Urothelium cell line (cell line): Measurements from ENCODE around the gene CXCL3.
A peak's percentile ranks its signal among the peaks of the same experiment; 100 is the strongest.

Experiments used
- DNase-seq: peaks from one replicate; pipeline ENCODE4 v3.0.0; 2011; ENCODE audit warnings: low spot score, mixed read lengths
- FAIRE-seq: peaks from 2 replicates; lab custom pipeline; 2011; peaks lifted over from hg19 to GRCh38; lab: Jason Lieb, UNC

The CXCL3 gene

DNA sequence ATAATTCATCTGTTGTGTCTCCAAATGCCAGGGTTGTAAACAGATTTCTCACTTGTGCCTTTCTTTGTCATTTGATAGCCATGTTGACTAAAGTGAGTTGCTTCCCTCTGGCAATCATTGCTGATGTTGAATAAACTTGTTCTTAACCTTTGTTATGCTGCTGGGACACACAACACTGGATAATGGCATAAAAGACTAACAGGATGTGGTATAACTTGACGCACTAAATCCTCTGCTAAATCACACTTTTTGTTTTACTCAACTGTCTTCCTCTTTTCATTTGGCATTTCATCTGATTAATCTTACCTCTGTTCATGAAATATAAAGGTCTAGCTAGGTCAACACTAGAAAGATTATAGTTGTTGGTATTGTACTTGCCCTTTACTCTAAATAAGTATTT lies 22.4 kb downstream of the CXCL3 start:
- FAIRE-seq (no peak), DNase-seq (no peak)

DNA sequence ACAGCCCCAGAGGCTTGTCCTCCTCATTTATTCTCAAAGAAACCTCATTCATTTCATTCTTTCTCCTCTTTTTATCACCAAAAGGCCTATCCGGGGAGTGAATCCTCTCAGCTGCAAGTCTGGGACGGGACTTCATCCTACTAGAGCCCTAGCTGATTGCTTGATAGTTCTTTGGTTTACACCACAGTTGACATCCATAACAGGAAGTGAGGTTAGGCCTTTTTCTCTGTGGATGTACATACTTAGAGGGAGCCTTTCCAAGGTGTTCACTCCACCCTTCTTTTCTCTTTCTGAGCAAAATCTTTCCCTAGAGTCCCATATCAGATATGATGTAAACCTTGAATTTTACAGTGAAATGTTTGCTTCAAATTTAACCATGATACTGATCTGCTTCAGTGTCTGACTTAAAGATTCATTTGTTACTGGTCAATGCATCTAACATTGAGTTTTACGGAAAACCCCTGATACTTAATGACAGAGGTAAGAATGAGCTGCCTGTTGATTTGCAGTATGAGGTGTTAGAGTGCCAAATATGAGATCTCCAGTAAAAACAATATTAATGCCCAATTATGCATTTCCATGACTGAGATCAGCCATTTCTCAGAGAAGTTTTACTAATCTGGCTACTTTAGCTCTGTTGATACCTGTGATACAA lies 23.2 kb downstream of the CXCL3 start:
- DNase-seq (no peak), FAIRE-seq (no peak)

DNA sequence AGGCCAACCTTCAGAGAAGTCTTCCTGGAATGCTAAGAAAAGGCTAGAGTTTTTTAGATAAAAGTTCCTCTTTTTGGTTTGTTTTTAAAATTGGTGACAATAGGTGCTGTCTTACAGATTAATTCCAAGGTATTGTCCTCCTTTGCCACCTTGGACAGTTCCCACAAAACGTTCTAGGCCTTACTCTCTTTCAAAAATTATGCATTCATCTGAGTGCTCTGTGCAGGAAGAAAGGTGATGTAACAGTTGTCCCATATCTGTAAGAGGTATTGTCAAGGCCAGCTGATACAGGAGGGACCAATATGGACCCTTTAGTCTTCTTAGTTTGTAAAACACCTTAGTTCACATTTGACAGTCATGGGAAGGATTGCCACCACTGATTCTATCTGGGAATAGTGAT lies 24.2 kb downstream of the CXCL3 start:
- FAIRE-seq, result no peak
- DNase-seq, result no peak

DNA sequence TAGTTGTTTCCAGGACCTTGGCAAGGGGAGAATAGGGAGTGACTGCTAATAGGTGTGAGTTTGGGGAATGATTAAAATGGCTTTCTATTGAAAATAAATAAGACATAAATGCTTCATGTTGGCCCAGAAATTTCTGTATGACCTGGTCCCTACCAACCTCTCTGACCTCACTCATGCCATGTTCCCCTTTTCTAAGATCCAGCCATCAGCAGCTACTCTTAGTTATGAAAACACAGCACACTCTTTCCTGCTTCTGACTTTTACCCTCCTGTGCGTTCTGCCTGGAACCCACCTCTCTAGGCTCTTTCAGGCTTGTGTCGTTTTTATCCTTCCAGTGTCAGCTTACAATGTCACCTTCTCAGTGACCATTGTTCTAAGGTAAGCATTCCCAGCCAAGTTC lies 25.2 kb downstream of the CXCL3 start:
- FAIRE-seq (no peak), DNase-seq (no peak)

DNA sequence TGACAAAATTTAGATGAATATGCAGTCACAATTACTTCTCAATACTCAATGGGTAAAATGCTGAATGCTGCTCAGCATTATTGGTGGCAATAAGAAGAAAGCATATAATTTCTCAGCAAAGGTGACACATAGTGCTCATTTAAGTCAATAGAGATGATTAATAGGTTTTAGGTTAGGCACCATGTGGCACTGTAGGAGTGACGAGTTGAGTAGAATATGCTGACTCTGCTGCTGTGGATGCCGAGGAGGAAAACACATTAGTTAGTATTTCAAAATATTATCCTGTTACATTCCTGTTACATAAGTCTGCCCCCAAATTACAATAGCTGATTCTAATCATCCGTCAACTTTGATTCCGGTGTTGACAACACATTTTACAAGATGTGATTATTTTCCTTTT lies 26.4 kb downstream of the CXCL3 start:
- FAIRE-seq, result no peak
- DNase-seq, result no peak

DNA sequence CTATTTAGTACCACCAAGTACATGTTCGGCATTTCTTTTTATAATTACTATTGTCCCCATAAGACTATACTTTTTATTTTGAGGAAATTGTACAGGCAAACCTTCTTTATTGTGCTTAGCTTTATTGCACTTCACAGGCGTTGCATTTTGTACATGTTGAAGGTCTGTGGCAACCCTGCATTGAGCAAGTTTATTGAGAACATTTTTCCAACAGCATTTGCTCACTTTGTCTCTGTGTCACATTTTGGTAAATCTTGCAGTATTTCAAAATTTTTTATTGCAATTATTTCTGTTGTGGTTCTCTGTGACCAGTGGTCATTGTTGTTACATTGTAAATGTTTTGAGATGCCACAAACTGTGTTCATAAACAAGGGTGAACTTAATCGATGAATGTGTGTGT lies 29.2 kb downstream of the CXCL3 start:
- DNase-seq (no peak), FAIRE-seq (no peak)

DNA sequence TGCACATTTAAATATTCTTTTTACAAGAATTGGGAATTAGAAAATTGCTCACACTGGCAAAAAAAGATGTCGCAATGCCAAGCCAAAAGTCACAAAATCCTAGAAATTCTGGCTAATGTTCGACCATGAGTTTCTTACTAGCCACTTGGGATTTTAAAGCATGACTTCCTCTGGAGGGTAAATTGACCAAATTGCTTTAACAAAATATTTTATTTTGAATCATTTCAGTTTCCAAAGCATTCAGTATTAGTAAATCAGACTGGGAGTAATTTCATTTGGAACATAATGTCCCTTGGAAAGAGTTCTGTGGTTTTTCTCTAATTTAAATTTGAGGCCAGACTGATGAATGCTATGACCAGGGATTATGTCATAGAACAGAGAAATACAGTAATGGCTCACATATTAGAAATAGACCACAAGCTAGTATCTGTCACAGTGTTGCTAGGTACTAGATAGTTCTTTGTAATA lies 32.4 kb downstream of the CXCL3 start:
- peak; percentile 13 for DNase-seq
- no peak for FAIRE-seq

DNA sequence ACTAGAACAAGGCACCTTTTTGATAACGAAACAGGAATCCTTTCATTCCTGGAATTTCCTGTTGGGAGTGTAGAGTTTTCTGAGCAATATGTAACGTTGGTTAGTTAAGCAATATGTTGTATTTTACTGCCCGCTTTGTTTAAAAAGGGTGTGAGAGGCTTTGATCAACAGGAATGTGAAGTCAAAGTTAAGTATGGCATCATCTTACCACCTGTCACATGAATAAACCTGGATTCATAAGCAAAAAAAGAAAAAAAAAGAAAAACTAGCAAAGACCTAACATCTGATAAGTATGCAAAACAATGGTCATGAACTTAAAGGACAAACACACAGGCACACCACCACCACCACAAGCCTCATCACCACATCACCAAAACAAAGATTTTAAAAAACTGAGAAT lies 33.0 kb downstream of the CXCL3 start:
- DNase-seq (peak; percentile 14), FAIRE-seq (peak; percentile 37)

DNA sequence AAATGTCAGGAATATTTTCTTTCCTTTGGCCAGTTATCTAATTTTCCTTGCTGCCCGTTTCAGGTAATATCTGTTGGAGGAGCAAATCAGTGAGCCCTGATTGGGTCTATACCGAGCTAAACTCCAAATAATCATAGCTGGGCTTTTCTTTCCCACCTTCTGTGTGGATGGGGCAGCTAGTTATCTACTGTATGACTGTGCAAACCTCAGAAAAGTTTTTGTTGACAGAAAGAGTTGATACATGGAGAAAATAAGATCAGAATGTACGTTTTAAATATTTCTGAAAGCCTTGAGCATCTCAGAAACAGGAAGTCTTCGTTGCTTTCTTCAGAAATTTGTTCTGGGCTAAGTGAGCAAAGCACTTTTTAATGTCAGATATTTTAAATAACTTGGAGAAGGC lies 33.8 kb downstream of the CXCL3 start:
- DNase-seq, result no peak
- no peak for FAIRE-seq

DNA sequence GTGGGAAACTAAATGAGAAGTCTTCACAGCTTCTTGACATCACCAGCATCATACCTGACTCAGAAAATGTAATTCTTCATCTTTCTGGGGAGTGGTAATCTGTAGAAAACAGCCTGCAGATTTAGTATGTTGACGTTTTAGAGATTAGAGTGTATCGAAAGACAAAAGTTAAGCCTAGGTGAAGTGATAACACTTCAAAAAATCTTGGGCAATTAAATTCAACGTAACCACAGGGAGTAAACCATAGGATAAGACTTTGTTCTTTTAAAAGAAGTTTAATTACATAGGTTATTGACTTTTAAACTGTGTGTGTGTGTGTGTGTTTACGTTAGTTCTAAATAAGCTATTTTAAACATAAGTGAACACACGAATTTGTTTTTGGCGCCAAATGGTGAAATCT lies 38.2 kb downstream of the CXCL3 start:
- DNase-seq, result no peak
- FAIRE-seq, result no peak

DNA sequence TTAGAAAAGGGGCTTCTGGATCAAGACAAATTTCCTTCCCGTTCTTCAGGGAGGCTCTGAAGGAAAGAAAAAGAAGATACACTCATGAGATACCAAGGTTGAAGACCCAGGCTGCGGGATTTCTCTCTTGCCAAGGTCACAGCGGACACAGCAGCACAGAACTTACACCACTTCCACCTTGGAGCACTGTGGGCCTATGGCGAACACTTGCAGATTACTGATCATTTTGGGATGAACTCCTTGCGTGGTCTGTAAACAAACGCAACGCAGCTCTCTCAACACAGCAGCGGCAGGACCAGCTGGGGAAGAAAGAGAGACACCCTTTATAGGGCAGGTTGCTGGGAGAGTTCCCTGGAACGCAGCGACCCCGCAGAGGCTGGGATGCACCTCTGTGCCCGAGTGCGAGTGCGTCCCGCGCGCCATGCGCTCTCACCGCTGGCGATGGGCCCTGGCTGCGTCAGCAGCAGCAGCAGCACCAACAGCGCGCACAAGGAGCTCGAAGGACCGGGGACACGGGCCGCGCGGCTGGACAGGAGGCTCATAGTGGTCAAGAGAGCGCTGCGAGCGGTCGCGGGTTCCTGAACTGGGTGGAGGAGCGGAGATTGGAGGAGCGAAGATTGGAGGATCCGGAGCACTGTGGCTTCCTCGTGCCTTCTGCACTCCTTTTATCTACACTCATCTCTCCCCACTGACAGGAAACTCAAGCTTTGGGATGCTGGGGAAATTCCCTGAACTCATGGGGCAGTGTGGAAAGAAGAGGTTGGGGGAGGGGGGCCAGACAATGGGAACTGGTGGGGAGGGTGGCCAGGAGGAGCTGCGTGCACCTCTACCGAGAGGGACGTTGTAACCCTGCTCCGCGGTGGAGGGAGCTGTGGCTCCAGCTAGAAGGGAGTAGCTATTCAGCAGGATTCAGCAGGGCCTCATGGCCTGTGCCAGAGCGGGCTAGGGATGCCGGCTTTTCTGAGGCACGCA lies 40.2 kb downstream of the CXCL3 start, which contains the start of gene CXCL5:
Gene CXCL5, minus strand, starts transcription at position 638 of the 972 bp plus-strand sequence. Its CDS starts 96 bp downstream, at position 542.
- FAIRE-seq, result no peak

DNA sequence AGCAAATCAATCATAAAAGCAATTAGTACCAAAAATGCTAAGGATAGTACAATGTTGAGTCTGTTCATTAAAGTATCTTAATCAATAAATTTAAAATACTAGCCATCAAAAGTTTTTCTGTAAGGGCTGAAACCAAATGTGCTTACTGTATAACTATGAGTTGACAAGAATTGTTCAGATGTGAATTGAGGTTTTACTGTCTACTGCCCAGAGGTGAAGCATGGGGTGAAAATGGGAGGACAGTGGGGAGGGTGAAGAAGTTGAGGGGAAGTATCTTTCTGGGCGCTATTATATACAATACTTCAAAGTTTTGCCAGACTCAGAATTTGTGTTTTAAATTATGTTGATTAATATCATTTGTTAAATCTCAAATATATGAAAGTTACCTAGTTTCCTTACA lies 46.4 kb downstream of the CXCL3 start:
- DNase-seq (no peak), FAIRE-seq (no peak)

More for the DNA sequence above, 40.2 kb downstream of the CXCL3 start, which contains the start of gene CXCL5:
- DNase-seq, result no peak

DNA sequence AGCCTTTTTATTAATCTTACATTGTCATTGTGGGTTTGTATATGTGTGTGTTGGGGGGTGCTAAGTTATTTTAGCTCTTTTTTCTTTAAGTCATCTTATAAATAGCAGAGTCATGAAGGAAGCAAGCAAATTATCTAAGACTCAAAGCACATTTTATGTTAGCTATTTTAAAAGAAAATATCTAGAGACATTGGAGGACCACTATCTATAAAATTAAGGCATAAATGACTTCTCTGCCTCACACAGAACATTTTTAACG lies 46.8 kb downstream of the CXCL3 start:
- no peak for FAIRE-seq

DNA sequence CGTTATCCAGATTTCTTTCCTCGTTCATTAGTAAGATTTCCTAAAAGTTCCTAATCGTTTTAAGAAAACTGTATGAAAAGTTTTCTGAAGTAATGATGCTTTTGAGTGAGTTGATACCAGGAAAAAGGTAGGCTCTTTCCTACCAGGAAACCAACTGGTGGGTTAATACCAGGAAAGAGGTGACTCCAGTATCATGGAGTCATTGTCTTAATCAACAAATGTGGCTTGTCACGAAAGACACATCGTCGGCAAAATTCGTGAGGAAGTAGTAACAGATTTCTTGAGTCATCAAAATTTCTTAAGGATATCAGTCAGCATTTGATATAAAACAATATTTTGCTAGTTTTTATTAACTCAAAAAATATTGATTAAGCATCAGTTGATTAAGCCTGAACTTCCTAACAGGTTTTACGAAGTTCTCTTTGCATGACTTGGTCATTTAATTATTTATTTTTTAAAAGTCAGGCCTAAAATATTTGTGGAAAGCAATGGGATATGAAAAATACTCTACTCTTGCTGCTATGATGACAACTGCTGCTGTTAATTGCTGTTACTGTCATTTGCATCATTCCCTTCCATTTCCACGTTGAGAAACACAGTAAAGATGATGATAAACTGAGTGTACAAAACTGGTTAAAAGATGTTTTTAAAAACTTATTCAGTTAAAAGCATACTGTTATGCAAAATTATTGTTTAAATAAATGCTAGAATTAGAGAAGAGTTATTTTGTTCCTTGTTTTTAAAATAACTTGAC lies 47.3 kb downstream of the CXCL3 start:
- FAIRE-seq (no peak), DNase-seq (no peak)

More for the DNA sequence above, 46.8 kb downstream of the CXCL3 start:
- no peak for DNase-seq

DNA sequence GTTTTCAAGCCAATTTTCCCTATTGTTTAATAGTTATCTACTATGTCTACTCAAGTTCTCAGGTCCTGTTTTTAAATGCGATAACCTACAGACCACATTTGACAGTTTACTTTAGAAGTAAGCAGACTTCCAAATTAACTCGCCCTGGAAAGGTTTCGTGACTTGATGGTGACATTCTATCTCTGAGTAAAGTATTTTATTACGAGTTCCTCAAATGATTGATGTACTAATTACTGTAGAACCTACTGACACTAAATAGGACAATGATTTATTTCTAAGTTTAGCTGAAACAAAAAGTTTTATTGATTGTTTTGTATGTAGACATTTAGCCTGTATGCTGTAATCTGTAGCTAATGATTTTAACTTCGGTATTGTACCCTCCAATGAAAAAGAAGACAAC lies 48.6 kb downstream of the CXCL3 start:
- FAIRE-seq, result no peak
- no peak for DNase-seq

DNA sequence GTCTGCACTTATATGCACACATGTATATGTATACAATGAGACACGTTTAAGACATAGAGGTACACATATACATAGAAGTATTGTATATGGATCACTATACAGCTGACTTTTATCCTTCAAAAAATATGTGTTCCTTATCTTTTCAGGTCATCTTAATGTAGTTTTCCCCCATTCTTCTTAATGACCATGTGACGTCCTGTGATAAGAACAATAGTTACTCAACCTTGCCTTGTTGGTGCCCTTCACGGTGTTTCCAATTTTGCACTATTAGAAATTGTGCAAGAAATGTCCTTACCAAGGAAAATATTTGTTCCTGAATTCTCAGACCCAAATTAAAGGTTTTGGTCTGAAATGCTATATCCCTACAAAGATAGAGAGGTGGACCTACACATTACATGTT lies 49.5 kb downstream of the CXCL3 start:
- DNase-seq (no peak), FAIRE-seq (no peak)

DNA sequence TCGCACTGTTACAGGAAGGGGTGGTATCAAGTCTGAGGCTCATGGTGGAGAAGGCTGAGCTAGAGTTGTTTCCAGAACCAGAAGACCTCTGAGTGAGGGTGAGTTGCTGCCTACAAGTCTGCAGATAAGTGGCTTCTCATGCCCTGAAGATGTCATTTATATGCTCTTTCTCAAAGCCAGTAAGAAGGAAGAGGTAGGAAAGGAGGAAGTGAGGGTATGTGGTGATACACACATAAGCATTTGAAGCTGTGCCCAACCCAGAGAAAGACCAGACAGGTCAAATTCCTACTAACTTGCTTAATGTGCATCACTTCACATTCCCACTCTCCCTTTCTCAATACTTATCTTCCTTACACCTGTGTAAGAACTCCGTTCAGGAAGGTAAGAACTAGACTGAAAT lies 50.4 kb downstream of the CXCL3 start, which contains the start of gene PPBP:
Gene PPBP, minus strand, starts transcription at position 130 of the 400 bp plus-strand sequence. Its CDS starts 87 bp downstream, at position 43.
- DNase-seq, result no peak
- no peak for FAIRE-seq
